Esophagus squamous epithelium (tissue), 4 donors: ENCODE measurements around the gene LDLRAD4.

Experiments used
- POLR2A ChIP-seq, 4 donors: fragments of 450-650 bp; IDR thresholded peaks; one replicate each; pipeline ENCODE4 v1.6.1; 2017; ENCODE audit warnings: antibody characterized with exemption in 4 of 4, mild to moderate bottlenecking in 4 of 4, moderate library complexity in 3 of 4
- TF ChIP-seq, protein P1 (sequence below), 6 experiments: fragments of 450-650 bp in 4 of 6; fragments of 200-600 bp in 2 of 6; sonication (generic) in 2 of 6; IDR thresholded peaks; one replicate each; pipeline ENCODE4 v1.5.1; 2016 to 2019; ENCODE audit warnings: antibody characterized with exemption in 6 of 6, mild to moderate bottlenecking in 4 of 6, moderate library complexity in 4 of 6

DNA sequence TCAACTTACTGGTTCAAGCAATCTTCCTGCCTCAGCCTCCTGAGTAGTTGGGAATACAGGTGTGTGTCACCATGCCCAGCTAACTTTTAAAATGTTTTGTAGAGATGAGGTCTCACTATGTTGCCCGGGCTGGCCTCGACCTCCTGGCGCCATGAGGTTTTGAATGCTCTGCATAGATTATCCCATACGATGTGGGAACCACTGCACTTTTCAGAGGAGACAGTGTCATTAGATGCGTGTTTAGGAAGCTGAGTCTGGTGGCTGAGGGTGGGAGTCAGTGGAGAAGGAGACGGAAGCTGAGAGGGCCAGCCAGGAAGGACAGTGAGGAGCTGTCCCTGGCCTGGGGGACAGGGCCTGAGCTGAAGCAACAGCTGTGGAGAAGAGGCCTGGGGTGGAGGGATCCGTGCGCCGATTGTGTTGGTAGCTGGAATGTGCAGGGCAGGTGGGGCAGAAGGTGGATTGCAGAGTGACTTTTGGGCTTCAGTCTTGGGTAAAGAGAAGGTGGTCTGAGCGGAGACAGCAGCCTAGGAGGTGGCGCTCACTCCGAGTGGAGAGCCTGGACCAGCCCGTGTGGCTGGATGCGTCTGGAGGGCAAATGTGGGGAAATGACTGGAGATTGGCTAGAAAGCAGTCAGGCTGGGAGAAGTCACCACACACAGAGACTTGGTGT is 68.0 kb downstream of the LDLRAD4 start:
- TF ChIP-seq, protein P1, sequence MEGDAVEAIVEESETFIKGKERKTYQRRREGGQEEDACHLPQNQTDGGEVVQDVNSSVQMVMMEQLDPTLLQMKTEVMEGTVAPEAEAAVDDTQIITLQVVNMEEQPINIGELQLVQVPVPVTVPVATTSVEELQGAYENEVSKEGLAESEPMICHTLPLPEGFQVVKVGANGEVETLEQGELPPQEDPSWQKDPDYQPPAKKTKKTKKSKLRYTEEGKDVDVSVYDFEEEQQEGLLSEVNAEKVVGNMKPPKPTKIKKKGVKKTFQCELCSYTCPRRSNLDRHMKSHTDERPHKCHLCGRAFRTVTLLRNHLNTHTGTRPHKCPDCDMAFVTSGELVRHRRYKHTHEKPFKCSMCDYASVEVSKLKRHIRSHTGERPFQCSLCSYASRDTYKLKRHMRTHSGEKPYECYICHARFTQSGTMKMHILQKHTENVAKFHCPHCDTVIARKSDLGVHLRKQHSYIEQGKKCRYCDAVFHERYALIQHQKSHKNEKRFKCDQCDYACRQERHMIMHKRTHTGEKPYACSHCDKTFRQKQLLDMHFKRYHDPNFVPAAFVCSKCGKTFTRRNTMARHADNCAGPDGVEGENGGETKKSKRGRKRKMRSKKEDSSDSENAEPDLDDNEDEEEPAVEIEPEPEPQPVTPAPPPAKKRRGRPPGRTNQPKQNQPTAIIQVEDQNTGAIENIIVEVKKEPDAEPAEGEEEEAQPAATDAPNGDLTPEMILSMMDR (IDR thresholded peaks at IDR 0.05): no peak
- TF ChIP-seq POLR2A (IDR thresholded peaks at IDR 0.05): no peak
